Left lung (tissue), 10 donors: ENCODE results near the gene ANKZF1. TPM values are rescaled to one million over a fixed set of nuclear protein-coding genes. Genes with fewer than 3 reads are reported as not detected.
A peak's percentile ranks its signal among the peaks of the same experiment; 100 is the strongest.

ENCODE experiments used
- ATAC-seq: fragments of 200-7000 bp; cut with Tn5 transposase; one replicate; pipeline ENCODE4 v1.9.1; 2020; ENCODE audit warnings: moderate library complexity
- DNase-seq, 4 donors: peaks; one replicate each; pipeline ENCODE4 v3.0.0-alpha.2; 2013 to 2020
- H3K27ac ChIP-seq, 2 donors: fragments of 200-600 bp; sonication (generic) in 1 of 2; one replicate each; pipeline versions ENCODE4 v1.5.0 to v1.8.0; 2020 to 2021
- H3K27me3 ChIP-seq, 2 donors: fragments of 200-600 bp; sonication (generic) in 1 of 2; one replicate each; pipeline versions ENCODE4 v1.5.0 to v1.8.0; 2020 to 2021
- H3K36me3 ChIP-seq, 2 donors: fragments of 200-600 bp; sonication (generic) in 1 of 2; one replicate each; pipeline versions ENCODE4 v1.5.0 to v1.8.0; 2020 to 2021
- H3K4me1 ChIP-seq, 2 donors: fragments of 200-600 bp; one replicate each; pipeline ENCODE4 v1.8.0; 2021
- H3K4me3 ChIP-seq, 2 donors: fragments of 200-600 bp; sonication (generic) in 1 of 2; one replicate each; pipeline versions ENCODE4 v1.5.0 to v1.8.0; 2020 to 2021; ENCODE audit warnings: mild to moderate bottlenecking in 1 of 2
- H3K9me3 ChIP-seq, 2 donors: fragments of 200-600 bp; sonication (generic) in 1 of 2; one replicate each; pipeline versions ENCODE4 v1.5.0 to v1.8.0; 2020 to 2021
- intact Hi-C, 2 donors: fragments of 100-400 bp; cut with DNase I; formaldehyde crosslinking; loops; one replicate each; pipeline versions ENCODE4 v1.11.2 to v1.14.2; 2022
- polyA plus RNA-seq, 6 donors: library from polyadenylated mRNA; unstranded; fragments of 120-200 nt; gene quantifications; one replicate each; pipeline ENCODE4 v1.2.1, GENCODE V29; 2013; ENCODE audit not compliant: insufficient read length in 6 of 6
- total RNA-seq, 2 donors: library from RNA; stranded (reverse); fragmentation: NEBNext Ultra II Directional; extraction: Animal tissue kit (Norgen Biotek cat#: 25700); gene quantifications; one replicate each; pipeline ENCODE4 v1.2.1, GENCODE V29; 2021
- TF ChIP-seq, protein P1 (sequence below), 2 donors: fragments of 200-600 bp; sonication (generic) in 1 of 2; IDR thresholded peaks; one replicate each; pipeline versions ENCODE4 v1.5.0 to v1.8.0; 2021; ENCODE audit warnings: antibody characterized with exemption in 2 of 2
- donor health status: DM: no; HTN: yes; CAD: no.
- donor health status: DM: no; HTN: no; CAD: no.

Gene ANKZF1
- total and polyA plus RNA-seq, 8 donors, result 34.5 to 85.5 (median 76.4) TPM

DNA sequence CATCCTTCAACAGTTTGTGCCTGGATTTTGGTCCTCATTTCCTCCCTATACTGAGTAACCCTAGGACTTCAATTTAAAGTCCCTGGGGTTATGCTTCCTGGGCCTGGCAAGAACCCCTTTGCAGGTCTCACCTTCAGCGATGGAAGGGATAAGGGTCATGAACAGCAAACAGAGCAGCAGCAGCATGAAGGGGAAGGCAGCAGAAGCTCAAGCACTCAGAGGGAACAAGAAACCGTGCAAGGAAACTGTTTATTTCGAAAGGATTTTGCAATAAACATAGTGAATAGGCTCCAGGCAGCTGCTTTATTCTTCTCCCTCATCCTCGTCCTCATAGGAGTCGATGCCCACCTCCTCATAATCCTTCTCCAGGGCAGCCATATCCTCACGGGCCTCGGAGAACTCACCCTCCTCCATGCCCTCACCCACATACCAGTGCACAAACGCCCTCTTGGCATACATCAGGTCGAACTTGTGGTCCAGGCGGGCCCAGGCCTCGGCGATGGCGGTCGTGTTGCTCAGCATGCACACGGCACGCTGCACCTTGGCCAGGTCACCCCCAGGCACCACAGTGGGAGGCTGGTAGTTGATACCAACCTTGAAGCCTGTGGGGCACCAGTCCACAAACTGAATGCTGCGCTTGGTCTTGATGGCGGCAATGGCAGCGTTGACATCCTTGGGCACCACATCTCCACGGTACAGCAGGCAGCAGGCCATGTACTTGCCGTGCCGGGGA, 20.6 kb downstream of the ANKZF1 start:
- peak overlapping the region; percentile 92 to 97 for H3K27ac ChIP-seq
- intact Hi-C loops, result no loop called here
- DNase-seq (no peak), ATAC-seq (no peak)
- TF ChIP-seq, protein P1, sequence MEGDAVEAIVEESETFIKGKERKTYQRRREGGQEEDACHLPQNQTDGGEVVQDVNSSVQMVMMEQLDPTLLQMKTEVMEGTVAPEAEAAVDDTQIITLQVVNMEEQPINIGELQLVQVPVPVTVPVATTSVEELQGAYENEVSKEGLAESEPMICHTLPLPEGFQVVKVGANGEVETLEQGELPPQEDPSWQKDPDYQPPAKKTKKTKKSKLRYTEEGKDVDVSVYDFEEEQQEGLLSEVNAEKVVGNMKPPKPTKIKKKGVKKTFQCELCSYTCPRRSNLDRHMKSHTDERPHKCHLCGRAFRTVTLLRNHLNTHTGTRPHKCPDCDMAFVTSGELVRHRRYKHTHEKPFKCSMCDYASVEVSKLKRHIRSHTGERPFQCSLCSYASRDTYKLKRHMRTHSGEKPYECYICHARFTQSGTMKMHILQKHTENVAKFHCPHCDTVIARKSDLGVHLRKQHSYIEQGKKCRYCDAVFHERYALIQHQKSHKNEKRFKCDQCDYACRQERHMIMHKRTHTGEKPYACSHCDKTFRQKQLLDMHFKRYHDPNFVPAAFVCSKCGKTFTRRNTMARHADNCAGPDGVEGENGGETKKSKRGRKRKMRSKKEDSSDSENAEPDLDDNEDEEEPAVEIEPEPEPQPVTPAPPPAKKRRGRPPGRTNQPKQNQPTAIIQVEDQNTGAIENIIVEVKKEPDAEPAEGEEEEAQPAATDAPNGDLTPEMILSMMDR (IDR thresholded peaks at IDR 0.05), result no peak
- H3K9me3 ChIP-seq, result no peaks in the 10 kb centered on the region
- H3K27me3 ChIP-seq, result peaks cover 0 to 7% of the 10 kb centered on the region in 2 donors
- peaks cover 0 to 36% of the 10 kb centered on the region in 2 donors for H3K36me3 ChIP-seq
- H3K4me3 ChIP-seq, result peak overlapping the region in 1 of 2 donors; percentile 36
- peaks cover 29 to 83% of the 10 kb centered on the region in 2 donors for H3K4me1 ChIP-seq

DNA sequence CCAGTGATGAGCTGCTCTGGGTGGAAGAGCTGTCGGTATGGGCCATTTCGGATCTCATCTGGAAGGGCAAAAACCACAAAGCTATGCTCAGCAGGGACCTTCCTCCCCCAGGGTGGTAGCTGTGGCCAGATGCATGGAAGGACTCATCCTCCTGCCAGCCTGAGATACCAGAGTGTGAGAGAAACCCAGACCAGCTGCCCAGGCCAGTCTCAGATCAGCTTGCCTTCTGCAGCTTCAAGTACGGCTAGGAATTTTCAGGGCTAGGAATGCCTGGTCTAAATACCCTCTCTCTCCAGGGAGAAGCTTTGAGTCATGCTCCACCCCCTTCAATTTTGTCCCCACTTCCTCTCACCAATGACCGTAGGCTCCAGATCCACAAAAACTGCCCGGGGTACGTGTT, 22.1 kb downstream of the ANKZF1 start:
- H3K9me3 ChIP-seq, result no peaks in the 10 kb centered on the region
- TF ChIP-seq, protein P1 (IDR thresholded peaks at IDR 0.05), result no peak
- H3K4me1 ChIP-seq, result peaks cover 23 to 77% of the 10 kb centered on the region in 2 donors

DNA sequence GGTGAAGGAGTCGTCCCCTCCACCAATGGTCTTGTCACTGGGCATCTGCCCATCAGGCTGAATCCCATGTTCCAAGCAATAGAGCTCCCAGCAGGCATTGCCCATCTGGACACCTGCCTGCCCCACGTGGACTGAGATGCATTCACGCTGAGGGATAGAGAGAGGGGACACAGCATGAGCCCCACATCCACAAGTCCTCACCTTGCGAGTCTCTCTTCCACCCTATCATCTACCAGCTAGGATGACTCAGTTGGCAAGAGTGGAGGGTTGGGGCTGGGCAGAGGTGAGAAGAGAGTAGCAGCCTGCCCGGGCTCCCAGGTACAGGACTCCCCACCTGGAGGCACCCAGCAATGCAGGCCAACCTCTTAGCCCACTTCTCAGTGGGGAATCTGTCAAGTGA, 22.5 kb downstream of the ANKZF1 start:
- Histone ChIP-seq H3K27ac (peak overlapping the region in 1 of 2 donors; percentile 97), H3K27me3 (peaks cover 0 to 9% of the 10 kb centered on the region in 2 donors), H3K36me3 (peaks cover 0 to 32% of the 10 kb centered on the region in 2 donors), H3K4me1 (peaks cover 23 to 73% of the 10 kb centered on the region in 2 donors), H3K9me3 (no peaks in the 10 kb centered on the region), H3K4me3 (peak overlapping the region in 1 of 2 donors; percentile 69)
- DNase-seq, result peak in 1 of 4 donors; percentile 36
- ATAC-seq, result no peak
- TF ChIP-seq, protein P1 (IDR thresholded peaks at IDR 0.05), result no peak
- intact Hi-C loops, result no loop called here

More for the DNA sequence above, 22.1 kb downstream of the ANKZF1 start:
- Histone ChIP-seq H3K4me3 (peak overlapping the region in 1 of 2 donors; percentile 69), H3K36me3 (peaks cover 0 to 36% of the 10 kb centered on the region in 2 donors), H3K27ac (peak overlapping the region in 1 of 2 donors; percentile 97), H3K27me3 (peaks cover 0 to 7% of the 10 kb centered on the region in 2 donors)
- intact Hi-C loops, result no loop called here
- no peak for ATAC-seq
- DNase-seq, result no peak

DNA sequence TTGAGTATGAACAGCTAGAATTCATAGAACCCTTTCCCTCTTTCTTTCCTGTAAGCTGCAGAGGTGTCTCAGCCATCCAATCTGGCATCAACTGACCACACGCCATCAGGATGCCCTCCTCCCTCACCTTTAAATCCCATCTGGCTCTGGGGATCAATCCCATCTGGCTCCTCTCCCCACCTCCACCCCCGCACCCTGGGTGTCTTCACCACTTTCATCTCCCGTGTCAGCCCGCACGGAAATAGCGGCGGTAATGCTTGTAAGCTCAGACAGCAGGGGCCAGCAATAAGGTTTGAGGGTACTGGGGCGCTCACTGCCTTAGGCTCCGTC, 22.9 kb downstream of the ANKZF1 start:
- intact Hi-C loops, result no loop called here
- TF ChIP-seq, protein P1 (IDR thresholded peaks at IDR 0.05), result no peak

DNA sequence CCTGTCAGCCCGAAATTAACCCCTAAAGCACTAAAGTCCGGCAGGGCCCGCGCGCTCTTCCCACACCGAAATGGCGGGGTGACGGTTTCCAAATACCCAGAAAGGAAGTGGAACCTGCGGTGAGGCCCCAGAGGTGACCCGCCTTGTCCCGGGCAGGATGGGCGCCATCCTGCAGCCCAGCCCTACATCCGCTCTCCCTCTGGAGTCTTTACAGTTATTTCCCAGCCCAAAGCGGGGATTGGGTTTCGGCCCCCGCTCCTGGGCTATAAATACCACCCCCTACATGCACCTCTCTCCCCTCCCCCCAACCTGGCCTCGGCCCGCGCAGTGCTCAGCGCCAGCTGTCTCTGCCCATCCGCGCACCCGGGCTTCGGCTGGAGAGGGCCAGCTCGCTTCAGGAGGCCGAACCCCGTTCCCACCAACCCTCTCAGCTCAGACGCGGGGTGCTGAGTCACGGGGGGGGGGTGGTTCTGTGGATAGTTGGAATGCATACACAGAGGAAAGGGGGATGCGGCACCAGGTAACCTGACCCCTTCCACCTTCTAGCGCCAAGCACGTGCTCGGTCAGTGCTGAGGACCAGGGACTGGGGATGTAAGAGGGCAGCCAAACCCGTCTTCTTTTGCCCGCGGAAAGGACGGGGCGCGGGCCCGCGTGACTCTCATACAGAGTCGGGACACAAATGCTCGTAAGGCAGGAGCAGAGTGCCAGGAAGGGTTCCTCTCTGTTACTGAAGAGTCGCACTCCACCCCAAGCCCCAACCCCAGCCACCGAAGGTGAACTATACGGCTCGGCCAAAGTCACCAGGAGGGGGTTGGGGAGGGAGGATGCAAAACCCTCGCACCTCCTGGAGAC, 23.5 kb downstream of the ANKZF1 start, which contains the start of gene TUBA4B:
TUBA4B (plus strand) TSS at position 344 of the 853 bp plus-strand sequence; CDS start at position 509, 165 bp downstream.
- no peaks in the 10 kb centered on the region for H3K9me3 ChIP-seq
- peaks cover 23 to 62% of the 10 kb centered on the region in 2 donors for H3K4me1 ChIP-seq
- DNase-seq (peak in 2 of 4 donors; percentile 52 to 88), ATAC-seq (peak; percentile 14)
- H3K36me3 ChIP-seq, result peaks cover 0 to 22% of the 10 kb centered on the region in 2 donors
- TF ChIP-seq, protein P1 (IDR thresholded peaks at IDR 0.05), result no peak
- peaks cover 0 to 20% of the 10 kb centered on the region in 2 donors for H3K27me3 ChIP-seq
- peak within 1 kb of the TSS; percentile 54 to 69 for H3K4me3 ChIP-seq
- intact Hi-C loops, result no loop called here
- H3K27ac ChIP-seq, result peak within 1 kb of the TSS; percentile 79 to 97

More for the DNA sequence above, 22.9 kb downstream of the ANKZF1 start:
- Histone ChIP-seq H3K4me3 (peak overlapping the region; percentile 54 to 69), H3K27ac (peak overlapping the region; percentile 79 to 97), H3K36me3 (peaks cover 0 to 28% of the 10 kb centered on the region in 2 donors), H3K27me3 (peaks cover 0 to 14% of the 10 kb centered on the region in 2 donors), H3K4me1 (peaks cover 23 to 68% of the 10 kb centered on the region in 2 donors), H3K9me3 (no peaks in the 10 kb centered on the region)
- ATAC-seq (no peak), DNase-seq (no peak)
